Activated T-cell treated with anti-CD3 and anti-CD28 coated beads for 1 hour (primary cell): ENCODE results near the gene NTRK3.

Experiments used
- DNase-seq: peaks from one replicate; pipeline ENCODE4 v3.0.0-alpha.2; 2020; ENCODE audit warnings: low read depth

The NTRK3 gene

DNA sequence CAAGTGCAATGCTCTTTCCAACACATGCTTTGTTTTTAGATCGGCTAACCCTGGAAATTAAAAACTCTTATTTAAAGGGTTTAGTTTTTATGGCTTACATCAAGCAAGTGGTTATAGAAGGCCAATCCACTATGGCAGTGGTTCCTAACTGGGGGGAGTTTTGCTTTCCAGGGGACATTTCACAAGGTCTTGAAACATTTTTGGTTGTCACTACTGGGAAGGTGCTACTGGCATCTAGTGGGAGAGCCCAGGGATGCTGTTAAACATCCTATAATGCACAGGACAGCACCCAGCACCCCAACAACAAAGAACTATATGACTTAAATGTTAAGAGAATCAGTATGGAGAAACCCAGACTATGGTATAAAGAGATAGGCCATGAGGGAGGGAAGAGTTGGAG lies 439.0 kb downstream of the NTRK3 start:
- no peak for DNase-seq

GRCh38 chr15:87816811-87817210 lies 439.7 kb downstream of the NTRK3 start:
- DNase-seq, result no peak

DNA sequence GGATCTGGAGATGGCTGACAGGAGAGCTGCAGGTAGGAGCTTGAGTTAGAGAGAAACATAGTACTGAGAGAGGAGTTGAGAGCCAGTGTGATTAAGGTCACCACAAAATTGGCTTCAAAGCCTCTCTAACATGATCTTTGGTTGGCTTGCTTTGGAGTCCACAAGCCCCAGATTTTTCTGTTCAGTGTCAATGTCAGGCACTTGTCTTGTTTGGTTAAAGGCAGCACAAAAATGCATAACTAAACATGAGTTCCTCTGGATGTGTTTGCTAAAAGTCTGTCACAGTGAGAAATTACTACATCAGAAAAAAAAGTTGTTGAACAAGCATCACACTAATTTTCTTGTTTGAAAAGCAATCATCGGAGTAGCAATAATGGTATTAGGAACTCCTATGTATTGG lies 440.5 kb downstream of the NTRK3 start:
- DNase-seq, result no peak
